SK-N-SH treated with all-trans-retinoic acid at 6 μM for 48 hours (cell line): ENCODE measurements around the gene SETMAR.

Source experiments
- ATAC-seq: fragments of 200-7000 bp; cut with Tn5 transposase; 3 replicates; pipeline ENCODE4 v1.9.1; 2020; ENCODE audit warnings: mild to moderate bottlenecking, moderate library complexity
- ARNTL ChIP-seq: fragments of 450-650 bp; formaldehyde crosslinking; IDR thresholded peaks from 2 replicates; pipeline ENCODE4 v1.5.0; 2020; ENCODE audit warnings: low read depth, mild to moderate bottlenecking, moderate library complexity, borderline replicate concordance
- BACH2 ChIP-seq: fragments of 250-450 bp; sonication (Bioruptor Pico); IDR thresholded peaks from 2 replicates; pipeline ENCODE4 v1.9.0; 2021; ENCODE audit warnings: mild to moderate bottlenecking, borderline replicate concordance
- CREB5 ChIP-seq: fragments of 250-450 bp; sonication (Bioruptor Pico); IDR thresholded peaks from 2 replicates; pipeline ENCODE4 v1.5.1; 2020; ENCODE audit warnings: low read depth, mild to moderate bottlenecking, moderate library complexity
- CSDC2 ChIP-seq: fragments of 250-450 bp; sonication (Bioruptor Pico); IDR thresholded peaks from 2 replicates; pipeline ENCODE4 v1.5.0; 2020; ENCODE audit warnings: mild to moderate bottlenecking, moderate library complexity
- CSRNP3 ChIP-seq: fragments of 250-450 bp; sonication (Bioruptor Pico); IDR thresholded peaks from 2 replicates; pipeline ENCODE4 v1.5.1; 2021; ENCODE audit warnings: mild to moderate bottlenecking, moderate library complexity
- ESRRG ChIP-seq: fragments of 250-450 bp; sonication (Bioruptor Pico); IDR thresholded peaks from 2 replicates; pipeline ENCODE4 v1.6.1; 2021; ENCODE audit warnings: mild to moderate bottlenecking
- ISL1 ChIP-seq: fragments of 250-450 bp; sonication (Bioruptor Pico); IDR thresholded peaks from 2 replicates; pipeline ENCODE4 v2.1.2; 2022; ENCODE audit warnings: mild to moderate bottlenecking, moderate library complexity
- OSR1 ChIP-seq: fragments of 250-450 bp; sonication (Bioruptor Pico); IDR thresholded peaks from 2 replicates; pipeline ENCODE4 v1.8.0; 2022; ENCODE audit warnings: moderate library complexity, mild to moderate bottlenecking, inconsistent platforms
- PATZ1 ChIP-seq: fragments of 250-450 bp; sonication (Bioruptor Pico); IDR thresholded peaks from 2 replicates; pipeline ENCODE4 v1.8.0; 2020; ENCODE audit warnings: mild to moderate bottlenecking, moderate library complexity, borderline replicate concordance
- POU6F1 ChIP-seq: fragments of 250-450 bp; sonication (Bioruptor Pico); IDR thresholded peaks from 2 replicates; pipeline ENCODE4 v1.8.0; 2021; ENCODE audit warnings: low read depth, mild to moderate bottlenecking, moderate library complexity, borderline replicate concordance
- PPARA ChIP-seq: fragments of 250-450 bp; sonication (Bioruptor Pico); IDR thresholded peaks from 2 replicates; pipeline ENCODE4 v1.5.0; 2020; ENCODE audit warnings: mild to moderate bottlenecking, borderline replicate concordance
- RARB ChIP-seq: fragments of 250-450 bp; sonication (Bioruptor Pico); IDR thresholded peaks from 2 replicates; pipeline ENCODE4 v1.8.0; 2021; ENCODE audit warnings: mild to moderate bottlenecking, moderate library complexity
- SNAI2 ChIP-seq: fragments of 250-450 bp; sonication (Bioruptor Pico); IDR thresholded peaks from 2 replicates; pipeline ENCODE4 v1.5.0; 2020; ENCODE audit warnings: mild to moderate bottlenecking, moderate library complexity
- TCF4 ChIP-seq: fragments of 250-450 bp; sonication (Bioruptor Pico); IDR thresholded peaks from 2 replicates; pipeline ENCODE4 v1.8.0; 2021; ENCODE audit warnings: mild to moderate bottlenecking, moderate library complexity, borderline replicate concordance
- TOX ChIP-seq: fragments of 250-450 bp; sonication (Bioruptor Pico); IDR thresholded peaks from 2 replicates; pipeline ENCODE4 v1.8.0; 2021; ENCODE audit warnings: mild to moderate bottlenecking, moderate library complexity, borderline replicate concordance
- TSHZ2 ChIP-seq: fragments of 250-450 bp; sonication (Bioruptor Pico); IDR thresholded peaks from 2 replicates; pipeline ENCODE4 v1.5.0; 2020; ENCODE audit warnings: mild to moderate bottlenecking, moderate library complexity
- ZC3H10 ChIP-seq: fragments of 250-450 bp; sonication (Bioruptor Pico); IDR thresholded peaks from 2 replicates; pipeline ENCODE4 v1.5.1; 2021; ENCODE audit warnings: mild to moderate bottlenecking, moderate library complexity
- ZFP3 ChIP-seq: fragments of 250-450 bp; sonication (Bioruptor Pico); IDR thresholded peaks from 2 replicates; pipeline ENCODE4 v1.5.0; 2020; ENCODE audit warnings: mild to moderate bottlenecking, moderate library complexity
- ZFP30 ChIP-seq: fragments of 450-650 bp; formaldehyde crosslinking; IDR thresholded peaks from 2 replicates; pipeline ENCODE4 v1.5.0; 2022; ENCODE audit warnings: mild to moderate bottlenecking, moderate library complexity
- ZNF70 ChIP-seq: fragments of 450-650 bp; formaldehyde crosslinking; IDR thresholded peaks from 2 replicates; pipeline ENCODE4 v1.5.0; 2020; ENCODE audit warnings: mild to moderate bottlenecking, moderate library complexity
- ZNF8 ChIP-seq: fragments of 450-650 bp; formaldehyde crosslinking; IDR thresholded peaks from 2 replicates; pipeline ENCODE4 v1.5.0; 2020; ENCODE audit warnings: mild to moderate bottlenecking, moderate library complexity

The SETMAR gene

GRCh38 chr3:4303187-4304123, at the start of gene SETMAR:
Gene SETMAR (plus strand): TSS chr3:4303369. CDS start chr3:4303371, 2 bp downstream.
- TF ChIP-seq TSHZ2 (CRISPR knock-in tag) (peak; percentile 28; the same call in 1 of the 2 replicates), CREB5 (CRISPR knock-in tag) (no peak), CSDC2 (CRISPR knock-in tag) (no peak), RARB (no peak)
- peak; percentile 96 for ATAC-seq

- no peak for TF ChIP-seq ZFP3 (CRISPR knock-in tag)
- no peak for TF ChIP-seq SNAI2 (CRISPR knock-in tag)
- no peak for TF ChIP-seq ZNF8 (CRISPR knock-in tag)
- TF ChIP-seq POU6F1 (CRISPR knock-in tag) = no peak
- TF ChIP-seq TSHZ2 (CRISPR knock-in tag) = no peak
- no peak for TF ChIP-seq ISL1 (CRISPR knock-in tag)
- no peak for TF ChIP-seq ZFP30 (CRISPR knock-in tag)
- no peak for TF ChIP-seq TCF4 (CRISPR knock-in tag)
- TF ChIP-seq ARNTL = no peak
- TF ChIP-seq PPARA = no peak
- TF ChIP-seq ZC3H10 = no peak
- no peak for TF ChIP-seq ESRRG (CRISPR knock-in tag)
- ATAC-seq = no peak
These were observed 41.8 kb upstream of the SETMAR start for GRCh38 chr3:4261406-4261805.

- TF ChIP-seq BACH2 = no peak
These were observed 39.1 kb upstream of the SETMAR start for GRCh38 chr3:4264040-4264439.

GRCh38 chr3:4270720-4271119, 32.4 kb upstream of the SETMAR start:
- ATAC-seq = no peak
- TF ChIP-seq PPARA (no peak), ZFP30 (CRISPR knock-in tag) (no peak), PATZ1 (CRISPR knock-in tag) (no peak), OSR1 (CRISPR knock-in tag) (no peak), ZFP3 (CRISPR knock-in tag) (no peak), CSRNP3 (no peak), ZNF70 (CRISPR knock-in tag) (no peak), TOX (CRISPR knock-in tag) (no peak), ISL1 (CRISPR knock-in tag) (no peak), ZNF8 (CRISPR knock-in tag) (no peak), BACH2 (no peak)

More at GRCh38 chr3:4264040-4264439, 39.1 kb upstream of the SETMAR start:
- no peak for ATAC-seq
